H1 (cell line): ENCODE measurements around the gene ZNF385C. TPM values are rescaled to one million over a fixed set of nuclear protein-coding genes. Genes with fewer than 3 reads are reported as not detected.

ENCODE experiments used
- CTCF ChIA-PET: fragments of 300-600 bp; sonication (Branson Sonifier 250); formaldehyde crosslinking; loops from one replicate; lab custom pipeline; 2021; ENCODE audit not compliant: partially characterized antibody; lab: Charles Lee
- POLR2A ChIA-PET: fragments of 300-600 bp; sonication (Branson Sonifier 250); formaldehyde crosslinking; loops from one replicate; lab custom pipeline; 2021; ENCODE audit warnings: inconsistent platforms; ENCODE audit not compliant: partially characterized antibody; lab: Charles Lee
- DNase-seq, 2 experiments: peaks; one replicate each; pipeline versions ENCODE4 v3.0.0 to v3.0.0-alpha.2; 2010 to 2022; ENCODE audit warnings: low spot score in 2 of 2, low read depth in 1 of 2, mixed read lengths in 1 of 2
- FAIRE-seq: peaks from 2 replicates; lab custom pipeline; 2011; peaks lifted over from hg19 to GRCh38; lab: Jason Lieb, UNC
- H2AFZ ChIP-seq: 2 replicates; pipeline ENCODE4 v1.8.1; 2012; ENCODE audit warnings: low read length, inconsistent platforms
- H2AK5ac ChIP-seq: 2 replicates; pipeline ENCODE4 v1.6.1; 2013; ENCODE audit warnings: low read depth, low read length
- H2BK120ac ChIP-seq: replicated peaks from 2 replicates; pipeline ENCODE3; 2013; ENCODE audit warnings: low read depth, low read length, inconsistent platforms
- H2BK12ac ChIP-seq: 2 replicates; pipeline ENCODE4 v1.6.1; 2013; ENCODE audit warnings: low read depth, low read length
- H2BK15ac ChIP-seq: 2 replicates; pipeline ENCODE4 v1.6.1; 2013; ENCODE audit warnings: low read length
- H2BK20ac ChIP-seq: 2 replicates; pipeline ENCODE4 v1.6.1; 2013; ENCODE audit warnings: low read length
- H2BK5ac ChIP-seq: 2 replicates; pipeline ENCODE4 v1.6.1; 2013; ENCODE audit warnings: low read depth, low read length
- H3K14ac ChIP-seq: 2 replicates; pipeline ENCODE4 v1.6.1; 2013; ENCODE audit warnings: inconsistent platforms; ENCODE audit not compliant: insufficient read length
- H3K18ac ChIP-seq: 2 replicates; pipeline ENCODE4 v1.6.1; 2013; ENCODE audit warnings: low read length; ENCODE audit errors: extremely low read depth
- H3K23ac ChIP-seq: 2 replicates; pipeline ENCODE4 v1.6.1; 2013; ENCODE audit warnings: inconsistent platforms; ENCODE audit not compliant: insufficient read length
- H3K23me2 ChIP-seq: 2 replicates; pipeline ENCODE4 v1.6.1; 2013; ENCODE audit warnings: low read depth, low read length
- H3K27ac ChIP-seq: 2 replicates; pipeline ENCODE4 v1.6.1; 2011; ENCODE audit warnings: low read depth, low read length, inconsistent platforms
- H3K27me3 ChIP-seq, 4 experiments: replicated peaks in 1 of 4; 1 replicate in 1 of 4; 2 replicates in 3 of 4; pipeline versions ENCODE4 v1.6.1 to v1.8.1; 2011 to 2013; ENCODE audit warnings: low read length in 3 of 4, mild to moderate bottlenecking in 3 of 4, inconsistent platforms in 2 of 4, mixed read lengths in 2 of 4, moderate library complexity in 1 of 4; ENCODE audit not compliant: control insufficient read depth in 3 of 4, insufficient read depth in 3 of 4; ENCODE audit errors: extremely low read depth in 1 of 4
- H3K36me3 ChIP-seq, 4 experiments: 2 replicates each; pipeline versions ENCODE4 v1.6.1 to v1.8.1; 2011 to 2013; ENCODE audit warnings: mild to moderate bottlenecking in 4 of 4, low read length in 3 of 4, moderate library complexity in 2 of 4, control low read depth in 1 of 4, inconsistent platforms in 1 of 4; ENCODE audit not compliant: insufficient read depth in 4 of 4, control insufficient read depth in 2 of 4
- H3K4ac ChIP-seq: replicated peaks from 2 replicates; pipeline ENCODE3; 2013; ENCODE audit warnings: low read length, low read depth, mixed read lengths, inconsistent platforms; ENCODE audit not compliant: insufficient read length
- H3K4me1 ChIP-seq, 4 experiments: replicated peaks in 1 of 4; 1 replicate in 1 of 4; 2 replicates in 3 of 4; pipeline versions ENCODE4 v1.6.1 to v1.8.1; 2011 to 2013; ENCODE audit warnings: low read length in 3 of 4, inconsistent platforms in 2 of 4, mixed read lengths in 1 of 4; ENCODE audit not compliant: insufficient read depth in 4 of 4, control insufficient read depth in 3 of 4
- H3K4me2 ChIP-seq, 2 experiments: 2 replicates each; pipeline versions ENCODE4 v1.6.1 to v1.8.1; 2011 to 2013; ENCODE audit warnings: low read depth in 2 of 2, low read length in 2 of 2, control low read depth in 1 of 2, inconsistent platforms in 1 of 2, mild to moderate bottlenecking in 1 of 2; ENCODE audit not compliant: insufficient read depth in 1 of 2
- H3K4me3 ChIP-seq, 4 experiments: fragments of 200-600, 300-600 bp in 1 of 4; sonication (generic), shearing (Covaris generic), sonication (Bioruptor Twin) in 1 of 4; 2 replicates each; pipeline versions ENCODE4 v1.5.1 to v1.8.1; 2011 to 2016; ENCODE audit warnings: low read length in 4 of 4, low read depth in 3 of 4, control low read depth in 2 of 4, inconsistent platforms in 2 of 4, mild to moderate bottlenecking in 2 of 4, mixed read lengths in 1 of 4, moderate library complexity in 1 of 4; ENCODE audit not compliant: insufficient read depth in 2 of 4; ENCODE audit errors: extremely low read depth in 1 of 4
- H3K56ac ChIP-seq: replicated peaks from 2 replicates; pipeline ENCODE3; 2013; ENCODE audit warnings: low read depth, mild to moderate bottlenecking, mixed read lengths, low read length, inconsistent platforms; ENCODE audit not compliant: insufficient read length
- H3K79me1 ChIP-seq: 2 replicates; pipeline ENCODE4 v1.6.1; 2013; ENCODE audit warnings: low read depth, low read length, control low read depth
- H3K79me2 ChIP-seq, 2 experiments: 2 replicates each; pipeline versions ENCODE4 v1.6.1 to v1.8.1; 2012 to 2013; ENCODE audit warnings: low read length in 2 of 2, mild to moderate bottlenecking in 2 of 2, inconsistent platforms in 1 of 2; ENCODE audit not compliant: insufficient read depth in 2 of 2, control insufficient read depth in 1 of 2
- H3K9ac ChIP-seq, 4 experiments: replicated peaks in 1 of 4; 1 replicate in 1 of 4; 2 replicates in 3 of 4; pipeline versions ENCODE4 v1.6.1 to v1.8.1; 2011 to 2013; ENCODE audit warnings: low read depth in 3 of 4, low read length in 3 of 4, control low read depth in 2 of 4, mild to moderate bottlenecking in 2 of 4, moderate library complexity in 2 of 4, inconsistent platforms in 1 of 4; ENCODE audit errors: extremely low read depth in 1 of 4
- H3K9me3 ChIP-seq, 2 experiments: 2 replicates each; pipeline versions ENCODE4 v1.6.1 to v1.8.1; 2012 to 2013; ENCODE audit warnings: mild to moderate bottlenecking in 2 of 2, moderate library complexity in 2 of 2, control low read depth in 1 of 2, inconsistent platforms in 1 of 2, low read depth in 1 of 2, low read length in 1 of 2, mixed read lengths in 1 of 2; ENCODE audit not compliant: insufficient read depth in 2 of 2
- H4K20me1 ChIP-seq, 2 experiments: replicated peaks in 1 of 2; 2 replicates each; pipeline versions ENCODE3 to v1.8.1; 2011 to 2013; ENCODE audit warnings: inconsistent platforms in 2 of 2, low read length in 2 of 2, mild to moderate bottlenecking in 1 of 2; ENCODE audit not compliant: insufficient read depth in 2 of 2, control insufficient read depth in 1 of 2
- H4K5ac ChIP-seq: 2 replicates; pipeline ENCODE4 v1.6.1; 2013; ENCODE audit warnings: low read length, low read depth, mixed read lengths, inconsistent platforms; ENCODE audit not compliant: insufficient read length
- H4K8ac ChIP-seq: 2 replicates; pipeline ENCODE4 v1.8.0; 2013; ENCODE audit warnings: mild to moderate bottlenecking, moderate library complexity, low read length, inconsistent platforms; ENCODE audit not compliant: insufficient read depth; ENCODE audit errors: extremely low read depth
- H4K91ac ChIP-seq: replicated peaks from 2 replicates; pipeline ENCODE3; 2013; ENCODE audit warnings: low read length, mixed read lengths, inconsistent platforms; ENCODE audit not compliant: insufficient read length
- CREB1 ChIP-seq: IDR thresholded peaks from 2 replicates; pipeline ENCODE4 v1.6.1; 2012; ENCODE audit warnings: inconsistent platforms
- EZH2 ChIP-seq: fragments of 200-600 bp; sonication (generic); IDR thresholded peaks from 2 replicates; pipeline ENCODE4 v1.7.1; 2012; ENCODE audit warnings: low read depth, mild to moderate bottlenecking, moderate library complexity, low read length, inconsistent platforms; ENCODE audit not compliant: severe bottlenecking
- GABPA ChIP-seq: IDR thresholded peaks from 2 replicates; pipeline ENCODE4 v1.6.1; 2011; ENCODE audit warnings: mild to moderate bottlenecking, low read length, moderate library complexity, borderline replicate concordance; ENCODE audit not compliant: insufficient read depth
- HDAC6 ChIP-seq: IDR thresholded peaks from one replicate; pipeline ENCODE4 v1.7.1; 2012; ENCODE audit warnings: low read depth, mild to moderate bottlenecking, inconsistent platforms, low read length, moderate library complexity
- PHF8 ChIP-seq: fragments of 200-600 bp; sonication (generic); conservative IDR thresholded peaks from 2 replicates; pipeline ENCODE4 v1.7.1; 2012; ENCODE audit warnings: low read depth, mild to moderate bottlenecking, inconsistent platforms, low read length, moderate library complexity
- POU5F1 ChIP-seq: IDR thresholded peaks from 2 replicates; pipeline ENCODE4 v1.6.1; 2011; ENCODE audit warnings: low read depth, mild to moderate bottlenecking, low read length, moderate library complexity
- TCF12 ChIP-seq: IDR thresholded peaks from 2 replicates; pipeline ENCODE4 v1.6.1; 2011; ENCODE audit warnings: low read depth, mild to moderate bottlenecking, low read length
- YY1 ChIP-seq: IDR thresholded peaks from 2 replicates; pipeline ENCODE4 v1.6.1; 2011; ENCODE audit warnings: low read depth, mild to moderate bottlenecking, low read length
- WGBS, 2 experiments: shearing (Covaris generic) in 1 of 2; methylation state at CpG; one replicate each; pipeline versions ENCODE4 v1.1.6 to v1.1.7; 2013 to 2015; ENCODE audit warnings: low lambda C conversion rate in 2 of 2, mixed read lengths in 2 of 2, inconsistent platforms in 1 of 2, low coverage in 1 of 2, missing lambda C conversion rate in 1 of 2; ENCODE audit not compliant: insufficient replicate concordance in 2 of 2, insufficient coverage in 1 of 2, insufficient read length in 1 of 2; ENCODE audit errors: extremely low coverage in 1 of 2, missing lambda C conversion rate in 1 of 2; 5-methylcytosine and 5-hydroxymethylcytosine counted together
- polyA plus RNA-seq, 7 experiments: library from polyadenylated mRNA; depleted of rRNA in 3 of 7; stranded (reverse) in 5 of 7; unstranded in 2 of 7; fragments of >200 nt in 5 of 7; fragments of 200-250 nt in 2 of 7; gene quantifications; 1 replicate in 5 of 7; 2 replicates in 1 of 7; 4 replicates in 1 of 7; pipeline versions ENCODE4 v1.2.1 to v1.2.3, GENCODE V29; 2011 to 2013; ENCODE audit warnings: missing spikeins in 2 of 7, mixed read lengths in 2 of 7
- total RNA-seq: library from RNA; stranded (reverse); fragmentation: NEBNext Ultra II Directional; extraction: Animal tissue kit (Norgen Biotek cat#: 25700); gene quantifications from 2 replicates; pipeline ENCODE4 v1.2.1, GENCODE V29; 2021
- TF ChIP-seq, protein P1 (sequence below): IDR thresholded peaks from 2 replicates; pipeline ENCODE4 v1.6.1; 2012; ENCODE audit warnings: inconsistent platforms

Gene ZNF385C
- total and polyA plus RNA-seq, 2 of the 8 experiments (the other 6 are each of a cell fraction or from before 2014, with no cell fraction given): 3.9 to 6.1 TPM

- no peak within 1 kb of the TSS for H2AFZ ChIP-seq
- TF ChIP-seq CREB1: 0 out of 2 replicates have a peak, but pooled peaks have one; percentile 11
- no peak for TF ChIP-seq TCF12
- TF ChIP-seq HDAC6: no peak
- no peak for TF ChIP-seq EZH2
- no peak for TF ChIP-seq POU5F1
- TF ChIP-seq YY1: peak; percentile 50; the same call in 1 of the 2 replicates
- no peak for TF ChIP-seq GABPA
- TF ChIP-seq PHF8: peak; percentile 74
- TF ChIP-seq, protein P1, sequence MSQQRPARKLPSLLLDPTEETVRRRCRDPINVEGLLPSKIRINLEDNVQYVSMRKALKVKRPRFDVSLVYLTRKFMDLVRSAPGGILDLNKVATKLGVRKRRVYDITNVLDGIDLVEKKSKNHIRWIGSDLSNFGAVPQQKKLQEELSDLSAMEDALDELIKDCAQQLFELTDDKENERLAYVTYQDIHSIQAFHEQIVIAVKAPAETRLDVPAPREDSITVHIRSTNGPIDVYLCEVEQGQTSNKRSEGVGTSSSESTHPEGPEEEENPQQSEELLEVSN: peak; percentile 33; the same call in 1 of the 2 replicates
These were observed 22.8 kb upstream of the ZNF385C start, which contains the start of gene KAT2A for GRCh38 chr17:42120770-42121769. KAT2A (minus strand) TSS chr17:42121367; CDS start chr17:42121304, 63 bp downstream.

More at GRCh38 chr17:42120770-42121769, 22.8 kb upstream of the ZNF385C start, which contains the start of gene KAT2A:
- Histone ChIP-seq H2BK15ac (peak within 1 kb of the TSS; percentile 29; the same call in 1 of the 2 replicates), H3K4ac (peak within 1 kb of the TSS; percentile 17), H4K5ac (peak within 1 kb of the TSS; percentile 23), H4K91ac (peak within 1 kb of the TSS; percentile 46), H3K27me3 (no peaks in the 10 kb centered on the region; a peak in 2 of 7 replicates), H3K56ac (peak within 1 kb of the TSS; percentile 7), H3K4me2 (peak within 1 kb of the TSS; percentile 70 to 80), H3K36me3 (peaks cover 8 to 15% (median 11%) of the 10 kb centered on the region in 4 experiments; a peak in 7 of 8 replicates), H3K23ac (no peak within 1 kb of the TSS), H2BK20ac (no peak within 1 kb of the TSS), H4K20me1 (peaks cover 0 to 5% of the 10 kb centered on the region in 2 experiments), H3K9ac (peak within 1 kb of the TSS in 2 of 4 experiments; percentile 29 to 48; a peak in 3 of 7 replicates), H3K9me3 (no peaks in the 10 kb centered on the region), H3K79me2 (no peaks in the 10 kb centered on the region), H3K27ac (no peak within 1 kb of the TSS; the same call in 1 of the 2 replicates), H4K8ac (peak within 1 kb of the TSS; percentile 16; the same call in 1 of the 2 replicates), H3K14ac (no peak within 1 kb of the TSS), H2BK5ac (no peak within 1 kb of the TSS; the same call in 1 of the 2 replicates), H2BK120ac (no peak within 1 kb of the TSS), H2BK12ac (peak within 1 kb of the TSS; percentile 75; the same call in 1 of the 2 replicates), H3K4me1 (peaks cover 0 to 17% (median 13%) of the 10 kb centered on the region in 4 experiments; a peak in 6 of 7 replicates), H3K79me1 (no peaks in the 10 kb centered on the region; the same call in 1 of the 2 replicates), H3K4me3 (peak within 1 kb of the TSS; percentile 38 to 84 (median 60)), H2AK5ac (0 out of 2 replicates have a peak within 1 kb of the TSS, but pooled peaks have one; percentile 61), H3K23me2 (peaks cover 10% of the 10 kb centered on the region), H3K18ac (peak within 1 kb of the TSS; percentile 51)
- 28% methylated on average over 25 of the region's 57 CpGs; no CpG with 5 or more reads in 1 of the 2 experiments for WGBS, 2 experiments
- ChIA-PET POLR2A (interaction anchor here (0.6 to 3.8 kb wide), 19 partner anchors 9 to 208 kb away, joined by 3 to 51 read pairs (median 4); partner anchors contain the start of genes DHX58, DNAJC7 and NKIRAS2), CTCF (interaction anchor here (0.7 to 39.4 kb wide), 19 partner anchors 10 to 118 kb away, joined by 3 to 1084 read pairs (median 7); partner anchors contain the start of genes C17orf113, DNAJC7, GHDC and KCNH4)
- FAIRE-seq (peak; percentile 68), DNase-seq (peak; percentile 43 to 86)
